HUES64 (cell line): ENCODE results near the gene BCL11B.

Experiments
- H3K27ac ChIP-seq: 2 replicates; pipeline ENCODE4 v1.7.0; 2013; ENCODE audit warnings: low read depth, low read length, inconsistent platforms
- H3K27me3 ChIP-seq: 2 replicates; pipeline ENCODE4 v1.6.1; 2013; ENCODE audit warnings: mild to moderate bottlenecking, low read length; ENCODE audit not compliant: insufficient read depth
- H3K36me3 ChIP-seq: 2 replicates; pipeline ENCODE4 v1.6.1; 2013; ENCODE audit warnings: mild to moderate bottlenecking, low read length; ENCODE audit not compliant: insufficient read depth
- H3K4me1 ChIP-seq: 2 replicates; pipeline ENCODE4 v1.6.1; 2013; ENCODE audit warnings: mild to moderate bottlenecking, low read length, moderate library complexity; ENCODE audit not compliant: insufficient read depth
- H3K4me3 ChIP-seq: 2 replicates; pipeline ENCODE4 v1.5.1; 2013; ENCODE audit warnings: mild to moderate bottlenecking, low read length, moderate library complexity
- H3K9ac ChIP-seq: 2 replicates; pipeline ENCODE4 v1.6.1; 2013; ENCODE audit warnings: mild to moderate bottlenecking, low read depth, low read length
- H3K9me3 ChIP-seq: 2 replicates; pipeline ENCODE4 v1.6.1; 2013; ENCODE audit warnings: low read depth, low read length; ENCODE audit not compliant: insufficient read depth
- WGBS: fragments of 150-250, 120-280 bp; methylation state at CpG from one replicate; pipeline ENCODE4 v1.1.7; 2013; ENCODE audit warnings: missing lambda C conversion rate; 5-methylcytosine and 5-hydroxymethylcytosine counted together

The BCL11B gene

DNA sequence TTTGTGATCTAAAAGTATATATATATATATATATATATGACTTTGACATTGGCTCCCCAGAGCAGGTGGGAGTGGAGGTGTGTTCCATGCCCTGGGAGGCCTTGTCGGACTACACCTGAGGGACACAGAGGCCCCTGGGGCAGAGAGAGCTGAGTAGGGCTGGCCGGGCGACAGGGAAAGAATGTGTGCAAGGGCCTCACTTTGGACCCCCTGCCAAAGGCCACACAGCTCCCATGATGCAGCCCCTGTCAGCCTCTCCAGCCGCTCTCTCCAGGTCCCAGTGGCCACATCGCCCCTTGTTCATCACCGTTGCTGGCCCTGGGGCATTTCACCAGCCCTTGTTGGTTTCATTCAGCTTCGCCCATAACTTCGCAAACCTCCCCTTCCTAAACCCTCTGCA is 123.9 kb downstream of the BCL11B start:
- 93% methylated on average over 8 of the region's 8 CpGs for WGBS
- Histone ChIP-seq H3K4me1 (no peaks in the 10 kb centered on the region), H3K36me3 (no peaks in the 10 kb centered on the region), H3K27me3 (no peaks in the 10 kb centered on the region), H3K4me3 (no peak overlapping the region), H3K9me3 (no peaks in the 10 kb centered on the region), H3K27ac (no peak overlapping the region), H3K9ac (no peak overlapping the region)

DNA sequence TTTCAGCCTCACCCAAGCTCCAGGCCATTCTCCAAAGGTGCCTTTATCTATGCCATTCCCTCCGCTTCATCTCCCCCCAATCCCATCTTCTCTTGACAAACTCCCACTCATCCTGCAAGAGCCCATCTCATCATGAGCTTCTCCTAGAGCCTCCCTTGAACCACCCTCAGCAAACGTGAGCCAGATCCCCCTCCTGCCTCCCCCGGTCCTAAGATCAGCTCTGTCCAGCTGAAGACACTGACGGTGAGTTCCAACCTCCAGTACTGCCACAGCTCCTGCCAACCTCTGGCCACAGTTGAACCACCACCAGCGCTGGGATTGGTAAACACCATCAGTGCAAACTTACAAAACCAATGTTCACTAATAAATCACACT is 124.6 kb downstream of the BCL11B start:
- 85% methylated on average over 5 of the region's 5 CpGs for WGBS
- H3K36me3 ChIP-seq, result no peaks in the 10 kb centered on the region
- no peak overlapping the region for H3K4me3 ChIP-seq
- H3K27ac ChIP-seq, result no peak overlapping the region
- no peaks in the 10 kb centered on the region for H3K4me1 ChIP-seq
- H3K9ac ChIP-seq, result no peak overlapping the region
- no peaks in the 10 kb centered on the region for H3K27me3 ChIP-seq
- no peaks in the 10 kb centered on the region for H3K9me3 ChIP-seq

DNA sequence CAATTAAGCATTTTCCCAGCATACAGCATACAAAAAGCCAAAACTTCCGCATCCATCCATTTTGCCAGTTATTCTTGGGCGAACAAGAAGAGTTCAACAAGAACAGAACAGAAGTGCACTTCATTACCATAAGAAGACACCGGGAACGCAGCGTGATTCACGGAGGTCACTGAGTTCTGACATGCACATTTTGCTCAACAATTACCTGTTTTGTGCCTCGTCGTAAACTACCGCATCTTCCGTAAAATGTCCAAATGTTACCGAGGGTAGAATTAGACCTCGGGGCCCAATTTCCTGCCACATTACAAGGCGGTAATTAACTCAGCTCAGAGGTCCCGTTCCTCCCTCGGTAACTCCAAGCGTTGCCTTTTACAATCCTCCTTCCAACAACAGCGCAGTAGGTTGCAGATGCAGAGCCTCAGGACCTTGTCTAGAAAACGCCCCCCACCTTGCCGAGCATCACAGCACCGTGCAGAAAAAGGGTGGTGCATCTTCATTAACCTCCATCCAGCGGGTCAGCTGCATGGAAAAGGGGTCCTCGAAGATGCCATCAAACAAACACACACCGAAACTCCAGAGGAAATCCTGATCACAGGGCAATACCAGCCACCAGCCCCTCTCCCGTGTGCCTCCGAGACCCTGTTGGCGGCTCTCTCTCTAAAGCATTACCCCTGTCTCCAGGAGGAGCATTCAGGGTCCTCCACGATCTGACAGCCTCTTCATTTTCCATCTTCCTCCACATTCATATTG is 125.2 kb downstream of the BCL11B start:
- H3K27ac ChIP-seq, result no peak overlapping the region
- no peak overlapping the region for H3K4me3 ChIP-seq
- H3K4me1 ChIP-seq, result no peaks in the 10 kb centered on the region
- no peaks in the 10 kb centered on the region for H3K36me3 ChIP-seq
- H3K9ac ChIP-seq, result no peak overlapping the region
- WGBS, result 92% methylated on average over 27 of the region's 27 CpGs
- no peaks in the 10 kb centered on the region for H3K27me3 ChIP-seq
- no peaks in the 10 kb centered on the region for H3K9me3 ChIP-seq

DNA sequence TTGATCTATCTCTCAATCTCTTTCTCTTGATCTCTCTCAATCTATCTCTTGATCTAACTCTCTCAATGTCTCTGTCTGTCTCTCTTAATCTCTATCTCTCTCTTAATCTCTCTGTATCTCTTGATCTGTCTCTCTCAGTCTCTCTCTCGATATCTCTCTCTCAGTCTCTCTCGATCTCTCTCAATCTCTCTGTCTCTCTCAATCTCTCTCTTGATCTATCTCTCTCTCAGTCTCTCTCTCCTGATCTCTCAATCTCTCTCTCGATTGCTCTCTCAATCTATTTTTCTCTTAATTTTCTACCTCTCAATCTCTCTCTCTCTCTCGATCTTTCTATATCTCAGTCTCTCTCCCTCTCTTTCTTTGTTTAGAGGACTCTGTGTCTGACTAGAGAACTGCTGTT is 126.7 kb downstream of the BCL11B start:
- 95% methylated on average over 4 of the region's 4 CpGs for WGBS
- Histone ChIP-seq H3K4me3 (no peak overlapping the region), H3K27ac (no peak overlapping the region)

DNA sequence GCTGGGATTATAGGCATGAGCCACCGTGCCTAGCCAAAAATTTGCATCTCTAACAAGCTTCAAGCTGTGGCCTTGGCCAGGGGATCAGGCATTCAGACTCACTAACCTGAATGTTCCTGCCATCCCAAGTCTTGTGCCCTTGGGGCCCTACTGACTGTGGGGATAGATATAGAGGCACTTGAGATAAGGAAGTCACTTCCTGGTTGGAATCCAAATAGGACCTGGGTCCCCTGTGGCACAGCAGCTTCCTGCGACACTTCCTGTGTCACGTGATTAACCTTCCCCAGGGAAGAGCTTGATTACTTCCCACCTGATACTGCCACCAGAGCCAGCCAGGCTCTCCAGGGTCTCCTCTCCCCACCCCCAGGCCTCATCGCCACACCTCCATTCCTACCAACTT is 128.2 kb downstream of the BCL11B start:
- Histone ChIP-seq H3K4me3 (no peak overlapping the region), H3K36me3 (no peaks in the 10 kb centered on the region), H3K27ac (no peak overlapping the region), H3K9ac (no peak overlapping the region), H3K9me3 (no peaks in the 10 kb centered on the region), H3K27me3 (no peaks in the 10 kb centered on the region), H3K4me1 (no peaks in the 10 kb centered on the region)
- 66% methylated on average over 4 of the region's 4 CpGs for WGBS

More for the DNA sequence above, 126.7 kb downstream of the BCL11B start:
- no peaks in the 10 kb centered on the region for H3K4me1 ChIP-seq
- H3K36me3 ChIP-seq, result no peaks in the 10 kb centered on the region
- H3K9me3 ChIP-seq, result no peaks in the 10 kb centered on the region
- no peaks in the 10 kb centered on the region for H3K27me3 ChIP-seq
- no peak overlapping the region for H3K9ac ChIP-seq

DNA sequence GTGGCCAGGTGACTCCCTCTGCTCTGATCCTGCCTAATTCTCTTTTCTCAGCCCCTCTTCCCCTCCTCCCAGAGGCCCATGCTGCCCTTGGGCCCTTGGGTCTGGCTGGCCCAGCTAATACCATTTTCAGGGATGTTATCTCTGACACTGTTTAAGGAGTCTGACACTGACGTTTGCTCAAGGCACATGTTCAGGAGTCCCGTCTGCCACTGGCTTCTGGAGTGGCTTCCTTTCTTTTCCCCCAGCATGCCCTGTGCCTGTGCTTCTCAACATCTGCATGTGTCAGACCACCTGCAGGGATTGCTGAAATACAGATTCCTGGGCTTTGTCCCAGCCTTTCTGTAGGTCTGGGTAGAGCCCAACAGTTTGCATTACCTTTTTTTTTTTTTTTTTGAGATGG is 128.9 kb downstream of the BCL11B start:
- H3K4me1 ChIP-seq, result no peaks in the 10 kb centered on the region
- WGBS, result 49% methylated on average over 2 of the region's 2 CpGs
- H3K9me3 ChIP-seq, result no peaks in the 10 kb centered on the region
- H3K9ac ChIP-seq, result no peak overlapping the region
- H3K27ac ChIP-seq, result no peak overlapping the region
- H3K36me3 ChIP-seq, result no peaks in the 10 kb centered on the region
- H3K27me3 ChIP-seq, result no peaks in the 10 kb centered on the region
- H3K4me3 ChIP-seq, result no peak overlapping the region

DNA sequence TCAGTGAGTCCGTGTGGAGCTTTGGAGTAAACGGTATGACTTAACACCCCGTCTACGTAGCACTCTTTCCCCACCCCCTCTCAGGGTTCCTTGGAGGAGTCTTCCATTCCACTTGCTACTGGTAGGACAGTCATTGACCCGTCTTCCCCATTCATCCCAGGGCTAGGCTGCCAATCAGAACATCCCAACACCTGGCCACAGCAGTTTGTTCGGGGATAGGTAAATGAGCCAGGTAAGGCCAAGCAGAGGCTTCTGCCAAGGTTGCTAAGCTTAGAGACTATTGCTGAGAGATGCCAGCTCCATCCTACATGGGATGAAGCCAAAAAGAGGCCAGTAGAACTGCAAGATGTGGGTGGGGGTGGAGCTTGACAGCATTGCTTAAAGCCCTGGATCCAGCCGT is 130.8 kb downstream of the BCL11B start:
- no peaks in the 10 kb centered on the region for H3K9me3 ChIP-seq
- H3K4me1 ChIP-seq, result no peaks in the 10 kb centered on the region
- H3K27ac ChIP-seq, result no peak overlapping the region
- no peaks in the 10 kb centered on the region for H3K27me3 ChIP-seq
- no peaks in the 10 kb centered on the region for H3K36me3 ChIP-seq
- no peak overlapping the region for H3K4me3 ChIP-seq
- no peak overlapping the region for H3K9ac ChIP-seq
- 94% methylated on average over 7 of the region's 7 CpGs for WGBS

DNA sequence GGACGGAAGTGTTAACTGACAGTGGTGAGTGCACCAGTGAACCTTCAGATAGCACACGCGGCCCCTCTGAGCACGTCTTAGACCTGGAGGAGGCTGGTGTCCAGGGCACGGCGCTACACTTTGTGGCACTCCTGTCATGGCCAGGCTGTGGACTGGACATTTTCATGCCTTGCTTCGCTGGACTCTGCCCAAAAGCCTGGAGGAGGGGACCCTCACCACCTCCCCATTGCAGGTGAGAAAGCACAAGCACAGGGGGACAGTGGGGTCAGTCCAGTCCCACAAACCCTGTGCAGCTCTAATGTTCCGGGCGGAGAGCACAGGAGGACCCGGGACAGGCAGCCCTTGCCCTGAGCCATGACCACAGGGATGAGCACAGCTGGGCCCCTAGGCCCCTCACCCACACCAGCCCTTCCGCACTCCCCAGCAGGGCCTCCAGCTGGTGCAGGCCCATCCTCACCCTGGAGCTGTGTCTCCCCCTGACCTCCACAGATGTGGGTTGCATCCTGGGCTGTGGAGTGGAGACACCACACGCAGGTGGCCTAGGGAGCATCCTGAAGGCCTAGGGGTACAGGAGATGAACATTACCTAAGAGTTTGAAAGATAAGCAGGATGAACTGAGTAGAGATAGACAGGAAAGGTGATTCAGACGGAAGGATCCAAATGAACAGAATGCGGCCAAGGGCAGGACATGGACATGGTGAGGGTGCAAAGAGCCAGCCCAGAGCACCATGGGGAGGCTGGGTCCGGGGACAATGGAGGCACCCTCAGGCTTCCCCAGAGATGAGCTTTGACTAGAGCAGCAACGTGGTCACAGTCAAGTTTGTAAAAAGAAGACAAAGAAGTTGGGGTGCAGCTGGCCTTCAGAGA is 132.8 kb downstream of the BCL11B start:
- Histone ChIP-seq H3K9ac (no peak overlapping the region), H3K36me3 (no peaks in the 10 kb centered on the region), H3K4me1 (no peaks in the 10 kb centered on the region), H3K27ac (no peak overlapping the region), H3K27me3 (no peaks in the 10 kb centered on the region), H3K4me3 (no peak overlapping the region), H3K9me3 (no peaks in the 10 kb centered on the region)
- WGBS, result 95% methylated on average over 16 of the region's 16 CpGs

DNA sequence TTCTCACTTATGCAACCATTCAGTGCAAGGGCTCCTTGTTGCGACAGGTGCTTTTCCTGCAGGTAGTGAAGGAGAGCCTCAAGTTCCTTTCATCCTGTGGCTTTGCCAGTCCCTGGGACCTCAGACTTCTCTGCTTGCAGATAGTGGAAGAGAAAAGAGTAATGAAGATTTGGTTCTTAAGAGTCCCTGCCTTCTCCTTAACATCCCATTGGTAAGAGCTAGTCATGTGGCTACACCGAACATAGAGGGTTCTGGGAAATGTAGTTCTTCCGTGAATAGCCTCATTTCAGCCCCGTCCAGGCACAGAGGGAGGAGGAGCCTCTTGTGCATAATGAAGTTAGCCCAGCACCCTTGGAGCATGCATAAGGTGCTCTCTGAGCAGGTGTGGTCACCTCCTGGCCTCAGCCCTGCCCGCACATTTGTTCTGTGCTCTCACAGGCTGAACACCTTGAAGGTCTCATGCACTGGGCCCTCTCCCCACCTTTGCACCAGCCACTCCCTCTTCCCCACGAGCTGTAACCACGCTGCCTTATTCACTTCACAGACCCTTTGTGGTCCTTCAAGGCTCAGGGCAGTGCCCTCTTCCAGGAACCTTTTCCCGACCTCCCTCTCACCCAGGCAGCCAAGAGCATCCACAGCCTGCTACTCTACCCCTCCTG is 134.0 kb downstream of the BCL11B start:
- Histone ChIP-seq H3K27me3 (no peaks in the 10 kb centered on the region), H3K4me3 (no peak overlapping the region), H3K27ac (no peak overlapping the region), H3K36me3 (no peaks in the 10 kb centered on the region), H3K9ac (no peak overlapping the region), H3K9me3 (no peaks in the 10 kb centered on the region), H3K4me1 (peaks cover 4% of the 10 kb centered on the region)
- WGBS, result 86% methylated on average over 8 of the region's 8 CpGs

DNA sequence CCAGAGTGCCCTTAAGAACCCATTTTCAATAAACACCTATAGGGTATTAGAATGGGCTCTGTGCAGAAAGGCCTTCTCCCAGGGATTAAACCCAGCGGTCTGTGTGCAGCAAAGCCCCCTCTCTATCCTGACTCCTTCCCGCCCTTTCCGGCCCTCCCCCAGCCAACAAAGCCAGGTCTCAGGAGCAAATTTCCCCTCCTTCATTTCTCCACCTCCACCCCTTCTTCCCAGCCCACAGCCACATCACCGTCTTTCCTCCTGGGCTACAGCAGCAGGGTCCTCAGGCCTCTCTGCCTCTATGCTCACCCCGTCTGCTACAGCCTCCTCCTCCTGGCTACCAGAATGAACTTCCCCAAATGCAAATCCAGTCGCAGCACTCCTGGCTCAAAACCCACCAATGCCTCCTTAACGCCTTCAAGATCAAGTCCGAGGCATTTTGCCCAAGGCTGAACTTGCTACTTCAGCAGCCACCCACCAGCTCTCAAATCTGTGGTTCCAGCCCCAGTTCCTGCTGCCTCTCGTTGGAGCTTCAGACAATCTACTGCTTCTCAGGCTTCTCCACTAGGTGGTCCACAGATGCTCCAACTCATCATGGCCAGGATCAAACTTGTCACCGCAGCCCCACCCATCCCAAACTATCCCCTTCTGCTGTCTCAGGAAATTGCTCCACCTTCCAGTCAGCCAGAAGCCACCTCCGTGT is 134.8 kb downstream of the BCL11B start:
- no peak overlapping the region for H3K27ac ChIP-seq
- H3K9me3 ChIP-seq, result no peaks in the 10 kb centered on the region
- no peaks in the 10 kb centered on the region for H3K27me3 ChIP-seq
- peaks cover 7% of the 10 kb centered on the region for H3K4me1 ChIP-seq
- no peak overlapping the region for H3K9ac ChIP-seq
- WGBS, result 85% methylated on average over 11 of the region's 11 CpGs
- no peak overlapping the region for H3K4me3 ChIP-seq
- H3K36me3 ChIP-seq, result no peaks in the 10 kb centered on the region

DNA sequence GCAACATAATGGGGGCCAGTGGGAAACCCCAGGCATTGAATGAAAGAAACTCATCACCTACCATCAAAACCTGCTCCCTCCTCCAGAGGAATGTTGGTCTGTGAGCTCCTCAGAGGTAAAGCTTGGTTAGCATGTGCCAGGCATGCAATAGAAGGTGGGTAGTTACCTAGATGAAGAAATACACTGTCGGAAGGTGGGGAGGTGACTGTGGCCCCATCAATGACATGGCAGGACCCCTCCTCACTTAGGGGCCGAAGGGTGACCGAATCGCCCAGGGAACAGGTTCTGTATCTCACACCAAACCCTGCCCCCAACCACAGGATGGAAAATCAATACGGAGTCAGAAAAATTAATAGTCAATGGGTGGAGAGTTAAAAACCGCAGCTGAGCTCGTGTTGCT is 135.6 kb downstream of the BCL11B start:
- no peaks in the 10 kb centered on the region for H3K36me3 ChIP-seq
- no peaks in the 10 kb centered on the region for H3K9me3 ChIP-seq
- H3K4me3 ChIP-seq, result no peak overlapping the region
- 89% methylated on average over 7 of the region's 7 CpGs for WGBS
- H3K9ac ChIP-seq, result no peak overlapping the region
- no peak overlapping the region for H3K27ac ChIP-seq
- peaks cover 7% of the 10 kb centered on the region for H3K4me1 ChIP-seq
- H3K27me3 ChIP-seq, result no peaks in the 10 kb centered on the region
